ENCODE results near the gene RFX3.

RFX3 gene

DNA sequence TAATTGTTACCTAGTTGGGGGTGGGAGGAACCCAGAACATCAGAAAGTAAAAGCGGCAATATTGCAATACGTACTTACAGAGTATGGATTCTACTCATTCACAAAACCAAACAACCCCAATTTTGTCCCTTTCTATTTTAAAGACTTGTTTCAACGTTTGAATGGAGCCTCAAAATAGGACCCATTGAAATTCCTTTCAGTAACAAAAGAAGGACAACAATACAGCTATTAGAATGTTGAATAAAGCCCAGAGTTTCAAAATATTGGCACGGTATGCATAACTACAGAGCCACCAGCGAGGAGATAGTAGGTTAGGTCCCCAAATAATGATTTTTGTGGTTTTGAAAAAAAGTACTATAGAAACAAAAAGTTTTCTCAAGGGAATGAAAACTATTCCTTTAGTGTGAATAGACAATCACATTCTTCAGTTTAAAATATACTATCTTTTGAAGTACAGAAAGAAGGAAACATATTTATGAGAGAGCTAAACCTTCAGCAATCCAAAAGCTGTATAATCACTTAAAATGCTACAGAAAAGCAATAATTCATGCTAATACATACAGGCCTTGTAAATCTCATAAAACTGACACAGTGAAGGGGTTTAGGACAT is 235.5 kb downstream of the RFX3 start:
- TF ChIP-seq POLR2AphosphoS5 (IDR thresholded peaks at IDR 0.05; ENCODE audit: low read depth) = no peak

GRCh38 chr9:3288686-3289085 is 237.1 kb downstream of the RFX3 start:
- H3K27me3 ChIP-seq (ENCODE audit: insufficient read depth, poor library complexity, severe bottlenecking) = no peaks in the 10 kb centered on the region
- no peak overlapping the region for H3K27ac ChIP-seq (replicated peaks)
- H3K4me3 ChIP-seq (replicated peaks; ENCODE audit: insufficient read depth, low read length) = no peak overlapping the region
- DNase-seq (ENCODE audit: low read depth in 1 of 2, low spot score in 1 of 2) = peak in 1 of 2 experiments; percentile 12
- TF ChIP-seq GABPA (IDR thresholded peaks at IDR 0.05; ENCODE audit: low read depth) = no peak
- TF ChIP-seq POLR2AphosphoS5 (IDR thresholded peaks at IDR 0.05; ENCODE audit: low read depth) = no peak
- TF ChIP-seq, protein P1, sequence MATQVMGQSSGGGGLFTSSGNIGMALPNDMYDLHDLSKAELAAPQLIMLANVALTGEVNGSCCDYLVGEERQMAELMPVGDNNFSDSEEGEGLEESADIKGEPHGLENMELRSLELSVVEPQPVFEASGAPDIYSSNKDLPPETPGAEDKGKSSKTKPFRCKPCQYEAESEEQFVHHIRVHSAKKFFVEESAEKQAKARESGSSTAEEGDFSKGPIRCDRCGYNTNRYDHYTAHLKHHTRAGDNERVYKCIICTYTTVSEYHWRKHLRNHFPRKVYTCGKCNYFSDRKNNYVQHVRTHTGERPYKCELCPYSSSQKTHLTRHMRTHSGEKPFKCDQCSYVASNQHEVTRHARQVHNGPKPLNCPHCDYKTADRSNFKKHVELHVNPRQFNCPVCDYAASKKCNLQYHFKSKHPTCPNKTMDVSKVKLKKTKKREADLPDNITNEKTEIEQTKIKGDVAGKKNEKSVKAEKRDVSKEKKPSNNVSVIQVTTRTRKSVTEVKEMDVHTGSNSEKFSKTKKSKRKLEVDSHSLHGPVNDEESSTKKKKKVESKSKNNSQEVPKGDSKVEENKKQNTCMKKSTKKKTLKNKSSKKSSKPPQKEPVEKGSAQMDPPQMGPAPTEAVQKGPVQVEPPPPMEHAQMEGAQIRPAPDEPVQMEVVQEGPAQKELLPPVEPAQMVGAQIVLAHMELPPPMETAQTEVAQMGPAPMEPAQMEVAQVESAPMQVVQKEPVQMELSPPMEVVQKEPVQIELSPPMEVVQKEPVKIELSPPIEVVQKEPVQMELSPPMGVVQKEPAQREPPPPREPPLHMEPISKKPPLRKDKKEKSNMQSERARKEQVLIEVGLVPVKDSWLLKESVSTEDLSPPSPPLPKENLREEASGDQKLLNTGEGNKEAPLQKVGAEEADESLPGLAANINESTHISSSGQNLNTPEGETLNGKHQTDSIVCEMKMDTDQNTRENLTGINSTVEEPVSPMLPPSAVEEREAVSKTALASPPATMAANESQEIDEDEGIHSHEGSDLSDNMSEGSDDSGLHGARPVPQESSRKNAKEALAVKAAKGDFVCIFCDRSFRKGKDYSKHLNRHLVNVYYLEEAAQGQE (IDR thresholded peaks at IDR 0.05; ENCODE audit: insufficient replicate concordance, low read depth) = no peak
- TF ChIP-seq, protein P2, sequence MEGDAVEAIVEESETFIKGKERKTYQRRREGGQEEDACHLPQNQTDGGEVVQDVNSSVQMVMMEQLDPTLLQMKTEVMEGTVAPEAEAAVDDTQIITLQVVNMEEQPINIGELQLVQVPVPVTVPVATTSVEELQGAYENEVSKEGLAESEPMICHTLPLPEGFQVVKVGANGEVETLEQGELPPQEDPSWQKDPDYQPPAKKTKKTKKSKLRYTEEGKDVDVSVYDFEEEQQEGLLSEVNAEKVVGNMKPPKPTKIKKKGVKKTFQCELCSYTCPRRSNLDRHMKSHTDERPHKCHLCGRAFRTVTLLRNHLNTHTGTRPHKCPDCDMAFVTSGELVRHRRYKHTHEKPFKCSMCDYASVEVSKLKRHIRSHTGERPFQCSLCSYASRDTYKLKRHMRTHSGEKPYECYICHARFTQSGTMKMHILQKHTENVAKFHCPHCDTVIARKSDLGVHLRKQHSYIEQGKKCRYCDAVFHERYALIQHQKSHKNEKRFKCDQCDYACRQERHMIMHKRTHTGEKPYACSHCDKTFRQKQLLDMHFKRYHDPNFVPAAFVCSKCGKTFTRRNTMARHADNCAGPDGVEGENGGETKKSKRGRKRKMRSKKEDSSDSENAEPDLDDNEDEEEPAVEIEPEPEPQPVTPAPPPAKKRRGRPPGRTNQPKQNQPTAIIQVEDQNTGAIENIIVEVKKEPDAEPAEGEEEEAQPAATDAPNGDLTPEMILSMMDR (IDR thresholded peaks at IDR 0.05; ENCODE audit: insufficient read depth, low read length) = no peak
- no peak for TF ChIP-seq SPI1 (IDR thresholded peaks at IDR 0.05; ENCODE audit: borderline replicate concordance, low read depth)

More for the DNA sequence above, 235.5 kb downstream of the RFX3 start:
- Histone ChIP-seq H3K27ac (replicated peaks) (no peak overlapping the region), H3K4me3 (replicated peaks; ENCODE audit: insufficient read depth, low read length) (no peak overlapping the region), H3K27me3 (ENCODE audit: insufficient read depth, poor library complexity, severe bottlenecking) (no peaks in the 10 kb centered on the region)
- no peak for DNase-seq (ENCODE audit: low read depth in 1 of 2, low spot score in 1 of 2)

DNA sequence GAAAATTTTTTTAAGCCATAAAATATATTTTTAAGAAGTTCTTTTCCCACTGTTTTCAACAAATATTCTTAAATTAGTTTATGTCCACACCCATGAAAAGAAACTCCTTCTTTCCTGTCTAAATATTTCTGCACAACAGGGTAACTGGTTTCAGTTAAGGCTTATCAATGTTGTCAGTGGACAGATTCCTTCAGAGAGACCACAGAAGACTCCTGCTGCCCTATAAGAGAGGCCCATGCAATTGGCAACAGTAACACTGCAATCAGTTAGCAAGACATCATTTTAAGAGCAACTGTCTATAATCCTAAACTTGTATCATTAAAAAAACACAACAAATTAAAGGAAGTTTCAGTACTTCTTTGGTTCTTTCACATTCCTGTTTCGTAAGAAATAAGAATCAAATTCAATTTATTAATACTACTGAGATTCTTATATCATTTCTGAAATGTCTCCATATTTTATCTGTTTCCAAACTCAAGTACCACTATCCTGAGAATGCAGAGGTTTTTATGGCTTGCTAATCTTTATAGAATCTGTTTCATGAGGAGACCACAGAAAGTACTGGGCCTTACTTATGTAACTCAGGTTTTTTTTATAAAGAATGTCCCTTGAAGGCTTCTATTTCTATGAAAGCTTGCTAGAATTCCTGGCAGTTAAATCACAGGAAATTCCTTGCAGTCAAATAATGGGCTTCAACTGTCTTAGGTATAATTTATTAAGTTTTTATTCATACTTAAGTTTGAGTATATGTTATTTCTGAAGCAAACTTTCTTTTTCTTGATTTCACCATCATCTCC is 240.2 kb downstream of the RFX3 start:
- no peak for DNase-seq (ENCODE audit: low read depth in 1 of 2, low spot score in 1 of 2)
- no peak for TF ChIP-seq POLR2AphosphoS5 (IDR thresholded peaks at IDR 0.05; ENCODE audit: low read depth)
- Histone ChIP-seq H3K4me3 (replicated peaks; ENCODE audit: insufficient read depth, low read length) (no peak overlapping the region), H3K27me3 (ENCODE audit: insufficient read depth, poor library complexity, severe bottlenecking) (no peaks in the 10 kb centered on the region), H3K27ac (replicated peaks) (no peak overlapping the region)

GRCh38 chr9:3282365-3282764 is 243.4 kb downstream of the RFX3 start:
- no peaks in the 10 kb centered on the region for H3K27me3 ChIP-seq (ENCODE audit: insufficient read depth, poor library complexity, severe bottlenecking)
- no peak overlapping the region for H3K27ac ChIP-seq (replicated peaks)
- DNase-seq (ENCODE audit: low read depth in 1 of 2, low spot score in 1 of 2) = no peak
- H3K4me3 ChIP-seq (replicated peaks; ENCODE audit: insufficient read depth, low read length) = no peak overlapping the region
- TF ChIP-seq POLR2AphosphoS5 (IDR thresholded peaks at IDR 0.05; ENCODE audit: low read depth) (no peak), SPI1 (IDR thresholded peaks at IDR 0.05; ENCODE audit: borderline replicate concordance, low read depth) (no peak), GABPA (IDR thresholded peaks at IDR 0.05; ENCODE audit: low read depth) (no peak)
- TF ChIP-seq, protein P1 (IDR thresholded peaks at IDR 0.05; ENCODE audit: insufficient replicate concordance, low read depth) = peak; percentile 66
- TF ChIP-seq, protein P2 (IDR thresholded peaks at IDR 0.05; ENCODE audit: insufficient read depth, low read length) = no peak

Data from HL-60 (cell line).